GM20000 (cell line): ENCODE data around the gene TTC12.
"Not testable (repeated sequence)": the region's sequence is repeated elsewhere in the genome, so short reads cannot be mapped to it uniquely, and the experiment has no call there.

ENCODE experiments used
- DNase-seq: peaks from one replicate; pipeline ENCODE4 v3.0.0; 2012; ENCODE audit warnings: low spot score
- CTCF ChIP-seq: IDR thresholded peaks from 2 replicates; pipeline ENCODE4 v1.5.1; 2012; ENCODE audit warnings: mild to moderate bottlenecking, control low read depth; ENCODE audit errors: extremely low read depth, missing control alignments

The TTC12 gene

GRCh38 chr11:113295993-113296392, 18.4 kb upstream of the TTC12 start:
- DNase-seq = no peak
- TF ChIP-seq CTCF = no peak

- DNase-seq = no peak
- TF ChIP-seq CTCF = no peak
Measured at GRCh38 chr11:113296447-113297205, 17.8 kb upstream of the TTC12 start.

DNA sequence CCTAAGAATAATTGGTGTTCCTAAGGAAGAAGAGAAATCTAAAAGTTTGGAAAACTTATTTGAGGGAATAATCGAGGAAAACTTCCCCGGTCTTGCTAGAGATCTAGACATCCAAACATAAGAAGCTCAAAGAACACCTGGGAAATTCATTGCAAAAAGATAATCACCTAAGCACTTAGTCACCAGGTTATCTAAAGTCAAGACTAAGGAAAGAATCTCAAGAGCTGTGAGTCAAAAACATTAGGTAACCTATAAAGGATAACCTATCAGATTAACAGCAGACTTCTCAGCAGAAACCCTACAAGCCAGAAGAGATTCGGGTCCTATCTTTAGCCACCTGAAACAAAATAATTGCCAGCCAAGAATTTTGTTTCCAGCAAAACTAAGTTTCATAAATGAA, 15.9 kb upstream of the TTC12 start:
- DNase-seq = not testable (repeated sequence)

DNA sequence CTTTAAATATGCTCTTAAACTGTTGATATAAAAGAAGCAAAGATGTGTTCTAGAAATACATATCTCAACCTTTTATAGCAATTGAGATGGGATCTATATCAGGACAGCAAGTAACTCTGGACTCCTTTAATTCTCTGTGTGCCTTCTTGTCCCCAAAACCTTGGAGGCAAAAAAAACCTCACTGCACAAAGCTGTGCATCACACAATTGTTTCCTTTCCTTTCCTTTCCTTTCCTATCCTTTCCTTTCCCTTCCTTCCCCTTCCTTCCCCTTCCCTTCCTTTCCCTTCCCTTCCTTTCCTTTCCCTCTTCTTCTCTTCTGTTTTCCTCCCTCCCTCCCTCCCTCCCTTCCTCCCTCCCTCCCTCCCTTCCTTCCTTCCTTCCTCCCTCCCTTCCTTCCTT, 9.5 kb upstream of the TTC12 start:
- no peak for DNase-seq
- TF ChIP-seq CTCF = no peak

DNA sequence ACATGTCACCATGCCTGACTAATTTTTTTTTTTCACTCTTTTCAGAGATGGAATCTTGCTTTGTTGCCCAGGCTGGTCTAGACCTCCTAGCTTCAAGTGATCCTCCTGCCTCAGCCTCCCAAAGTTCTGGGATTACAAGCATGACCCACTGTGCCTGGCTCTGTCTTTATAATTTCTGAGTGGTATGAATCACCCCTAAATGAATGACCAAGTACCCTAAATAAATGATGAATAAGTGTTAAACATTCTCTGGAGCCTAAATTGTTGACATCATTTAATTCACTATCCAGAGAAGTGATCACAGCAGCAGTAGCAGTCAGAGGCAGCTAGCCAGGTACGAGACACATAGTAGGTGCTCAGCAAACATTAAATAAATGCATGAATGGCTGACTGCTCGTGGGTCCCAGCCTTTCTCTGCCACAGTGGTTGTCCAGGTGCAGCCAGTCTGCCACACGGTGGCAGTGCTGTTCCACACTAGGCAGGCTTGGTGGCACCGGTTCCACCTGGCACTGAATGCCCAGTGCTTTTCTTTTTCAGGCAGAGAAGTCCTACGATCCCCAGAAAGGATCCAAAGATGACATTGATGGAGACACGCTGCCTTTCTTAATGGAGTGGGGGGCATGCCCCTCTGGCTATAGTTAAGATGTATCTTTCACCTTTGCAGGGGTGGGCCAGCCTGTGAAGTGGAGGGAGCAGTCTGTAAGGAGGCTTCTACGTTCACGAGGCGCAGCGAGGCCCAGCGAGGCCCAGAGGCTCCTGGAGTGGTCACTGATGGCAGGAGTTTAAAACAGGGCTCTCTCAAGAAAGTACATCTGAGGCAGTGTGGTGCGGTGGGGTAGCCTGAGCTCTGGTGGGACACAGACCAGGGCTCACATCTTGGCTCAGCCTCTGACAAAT, 8.7 kb upstream of the TTC12 start:
- DNase-seq = peak; percentile 66
- peak; percentile 85 for TF ChIP-seq CTCF

DNA sequence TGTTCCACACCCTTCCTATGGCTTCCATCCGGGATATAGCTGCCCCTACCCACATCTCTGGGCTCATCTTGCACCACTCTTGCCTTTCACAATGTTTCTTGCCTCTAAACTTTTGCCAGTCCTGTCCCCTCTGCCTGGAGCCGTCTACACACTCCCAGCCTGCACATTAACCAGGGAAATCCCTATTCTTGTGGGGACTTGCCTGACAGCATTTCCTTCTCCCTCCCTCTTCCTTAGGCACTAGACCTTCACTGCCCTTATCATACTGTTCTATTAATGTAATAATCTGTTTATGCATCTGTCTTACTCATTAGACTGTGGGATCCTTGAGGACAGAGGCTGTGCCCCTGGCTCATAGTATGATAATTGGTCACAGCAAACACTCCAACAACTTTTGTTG, 5.8 kb upstream of the TTC12 start:
- no peak for DNase-seq
- no peak for TF ChIP-seq CTCF

- no peak for TF ChIP-seq CTCF
- DNase-seq = no peak
Measured at GRCh38 chr11:113311536-113311935, 2.8 kb upstream of the TTC12 start.

DNA sequence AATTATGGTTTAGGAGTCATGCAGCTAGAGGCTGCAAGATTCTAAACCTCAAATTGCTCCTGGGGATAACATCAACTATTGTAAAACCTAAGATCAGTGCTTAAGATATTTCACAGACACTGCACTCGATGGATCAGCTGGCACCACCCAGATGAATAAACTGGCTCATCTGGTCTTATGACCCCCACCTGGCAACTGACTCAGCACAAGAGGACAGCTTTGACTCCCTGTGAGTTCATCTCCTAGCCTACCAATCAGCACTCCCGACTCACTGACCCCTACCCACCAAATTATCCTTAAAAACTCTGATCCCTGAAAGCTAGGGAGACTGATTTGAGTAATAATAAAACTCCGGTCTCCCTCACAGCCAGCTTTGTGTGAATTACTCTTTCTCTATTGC, 782 bp upstream of the TTC12 start:
- no peak for DNase-seq
- no peak for TF ChIP-seq CTCF
